Measurements from ENCODE around the gene TRAM2. TPM values are rescaled to one million over a fixed set of nuclear protein-coding genes. Genes with fewer than 3 reads are reported as not detected.

TRAM2 gene
- polyA plus RNA-seq, 4 donors, result 45.8 to 52.9 (median 48.1) TPM

- no peak for DNase-seq (ENCODE audit: low read depth in 4 of 4, low spot score in 3 of 4)
These were observed 42.5 kb downstream of the TRAM2 start for GRCh38 chr6:52534363-52534762.

GRCh38 chr6:52533491-52533890 lies 43.4 kb downstream of the TRAM2 start:
- DNase-seq (ENCODE audit: low read depth in 4 of 4, low spot score in 3 of 4), result no peak

- no peak for DNase-seq (ENCODE audit: low read depth in 4 of 4, low spot score in 3 of 4)
These were observed 44.4 kb downstream of the TRAM2 start for GRCh38 chr6:52532457-52532856.

GRCh38 chr6:52531834-52532233 lies 45.0 kb downstream of the TRAM2 start:
- no peak for DNase-seq (ENCODE audit: low read depth in 4 of 4, low spot score in 3 of 4)

- no peak for DNase-seq (ENCODE audit: low read depth in 4 of 4, low spot score in 3 of 4)
These were observed 45.5 kb downstream of the TRAM2 start for GRCh38 chr6:52531396-52531795.

GRCh38 chr6:52530351-52530750 lies 46.5 kb downstream of the TRAM2 start:
- no peak for DNase-seq (ENCODE audit: low read depth in 4 of 4, low spot score in 3 of 4)

GRCh38 chr6:52529311-52529710 lies 47.5 kb downstream of the TRAM2 start:
- DNase-seq (ENCODE audit: low read depth in 4 of 4, low spot score in 3 of 4), result no peak

GRCh38 chr6:52527436-52527835 lies 49.4 kb downstream of the TRAM2 start:
- DNase-seq (ENCODE audit: low read depth in 4 of 4, low spot score in 3 of 4), result no peak

- no peak for DNase-seq (ENCODE audit: low read depth in 4 of 4, low spot score in 3 of 4)
These were observed 50.2 kb downstream of the TRAM2 start for GRCh38 chr6:52526634-52527033.

- no peak for DNase-seq (ENCODE audit: low read depth in 4 of 4, low spot score in 3 of 4)
These were observed 51.9 kb downstream of the TRAM2 start for GRCh38 chr6:52524918-52525317.

GRCh38 chr6:52523378-52524142 lies 53.3 kb downstream of the TRAM2 start:
- no peak for DNase-seq (ENCODE audit: low read depth in 4 of 4, low spot score in 3 of 4)

- no peak for DNase-seq (ENCODE audit: low read depth in 4 of 4, low spot score in 3 of 4)
These were observed 54.2 kb downstream of the TRAM2 start for GRCh38 chr6:52522655-52523054.

- DNase-seq (ENCODE audit: low read depth in 4 of 4, low spot score in 3 of 4), result no peak
These were observed 54.7 kb downstream of the TRAM2 start for GRCh38 chr6:52522151-52522626.

GRCh38 chr6:52519618-52520017 lies 57.2 kb downstream of the TRAM2 start:
- no peak for DNase-seq (ENCODE audit: low read depth in 4 of 4, low spot score in 3 of 4)

- no peak for DNase-seq (ENCODE audit: low read depth in 4 of 4, low spot score in 3 of 4)
These were observed 58.4 kb downstream of the TRAM2 start for GRCh38 chr6:52518279-52518945.

GRCh38 chr6:52517502-52518278 lies 59.2 kb downstream of the TRAM2 start:
- DNase-seq (ENCODE audit: low read depth in 4 of 4, low spot score in 3 of 4), result no peak

GRCh38 chr6:52516943-52517342 lies 59.9 kb downstream of the TRAM2 start:
- DNase-seq (ENCODE audit: low read depth in 4 of 4, low spot score in 3 of 4), result no peak

GRCh38 chr6:52516269-52516668 lies 60.6 kb downstream of the TRAM2 start:
- DNase-seq (ENCODE audit: low read depth in 4 of 4, low spot score in 3 of 4), result no peak

- no peak for DNase-seq (ENCODE audit: low read depth in 4 of 4, low spot score in 3 of 4)
These were observed 61.5 kb downstream of the TRAM2 start for GRCh38 chr6:52515219-52515960.

- DNase-seq (ENCODE audit: low read depth in 4 of 4, low spot score in 3 of 4), result no peak
These were observed 62.3 kb downstream of the TRAM2 start for GRCh38 chr6:52514514-52514913.

GRCh38 chr6:52513896-52514295 lies 63.0 kb downstream of the TRAM2 start:
- no peak for DNase-seq (ENCODE audit: low read depth in 4 of 4, low spot score in 3 of 4)
